Measurements from ENCODE around the gene PSMB5.

The PSMB5 gene

DNA sequence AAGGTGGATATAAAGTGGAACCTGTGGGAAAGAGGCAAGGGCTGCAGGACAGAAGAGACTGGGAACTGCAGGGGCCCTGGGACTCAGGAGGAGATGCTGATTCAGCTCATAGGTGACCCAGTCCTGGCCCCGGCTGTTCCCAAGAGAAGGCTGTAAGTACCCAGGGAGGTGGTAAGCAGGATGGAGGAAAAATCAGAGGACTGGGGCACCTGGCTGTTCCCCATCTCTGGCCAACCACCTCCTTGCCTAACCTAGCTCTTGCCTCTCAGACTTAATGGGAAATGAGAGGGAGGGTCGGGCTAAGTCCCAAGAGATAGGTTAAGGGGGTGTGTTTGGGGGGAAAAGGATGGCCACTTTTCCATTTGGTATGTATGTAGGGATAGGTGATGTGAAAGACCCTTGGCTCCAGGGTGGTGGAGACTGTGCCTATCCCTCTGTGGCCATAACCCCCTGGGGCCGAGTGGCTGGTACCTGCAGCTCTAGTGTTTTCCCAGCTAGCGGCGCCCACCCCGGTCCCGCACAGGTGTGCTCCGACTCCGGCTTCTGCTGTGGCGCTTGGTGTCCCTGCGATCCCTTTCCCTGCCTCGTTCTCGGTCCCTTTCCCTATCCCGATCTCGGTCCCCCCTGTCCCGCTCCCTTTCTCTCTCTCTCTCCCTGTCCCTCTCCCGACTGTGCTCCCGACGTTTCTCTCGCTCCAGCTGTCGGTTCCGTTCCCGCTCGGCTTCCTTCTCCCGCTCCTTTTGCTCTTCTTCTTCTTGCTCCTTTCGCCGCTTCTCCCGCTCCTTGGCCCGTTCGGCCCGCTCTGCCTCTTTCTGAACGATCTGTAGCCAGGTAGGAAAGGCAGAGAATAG, 24.2 kb upstream of the PSMB5 start:
- no peak for DNase-seq

DNA sequence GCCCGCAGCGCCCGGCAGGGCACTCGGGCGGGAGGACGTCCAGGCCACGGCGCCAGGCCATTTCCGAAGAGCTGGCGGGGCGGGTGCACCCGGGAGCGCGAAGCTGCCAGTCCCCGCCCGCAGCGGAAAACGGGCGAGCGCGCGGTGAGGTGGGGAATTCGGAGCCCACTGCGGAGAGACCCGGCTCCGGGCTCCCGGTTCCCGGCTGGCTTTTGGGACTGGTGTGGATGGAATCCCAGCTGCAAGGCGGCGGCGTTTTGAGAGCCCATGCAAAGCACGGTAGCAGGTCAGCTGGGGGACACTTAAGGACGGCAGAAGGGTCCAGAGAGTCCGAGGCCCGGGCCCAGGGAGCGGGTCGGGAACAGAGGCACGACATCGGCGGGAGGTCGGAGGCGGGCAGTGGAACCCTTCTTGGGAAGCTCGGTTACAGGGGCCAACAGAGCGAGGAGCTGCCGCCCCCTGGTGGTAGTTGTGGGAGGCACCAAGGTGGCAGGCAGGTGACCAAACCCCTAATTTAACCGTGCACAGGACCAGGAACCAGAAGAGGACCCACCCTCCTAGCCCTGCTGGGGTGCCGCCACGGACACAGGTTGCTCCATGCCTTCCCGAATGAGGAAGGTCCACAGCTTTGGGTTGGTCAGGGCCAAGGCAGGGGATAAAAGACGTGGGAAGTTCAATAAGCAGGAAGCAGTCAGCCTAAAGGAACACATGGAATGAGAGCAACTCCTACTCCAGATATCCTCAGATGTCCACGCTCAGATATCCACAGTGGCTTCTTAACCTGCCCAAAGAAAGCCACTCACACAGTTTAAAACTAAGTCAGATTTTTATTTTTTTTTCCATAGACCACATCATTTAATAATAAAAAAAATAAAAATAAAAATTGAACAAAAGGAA, 23.3 kb upstream of the PSMB5 start:
- peak; percentile 81 for DNase-seq

DNA sequence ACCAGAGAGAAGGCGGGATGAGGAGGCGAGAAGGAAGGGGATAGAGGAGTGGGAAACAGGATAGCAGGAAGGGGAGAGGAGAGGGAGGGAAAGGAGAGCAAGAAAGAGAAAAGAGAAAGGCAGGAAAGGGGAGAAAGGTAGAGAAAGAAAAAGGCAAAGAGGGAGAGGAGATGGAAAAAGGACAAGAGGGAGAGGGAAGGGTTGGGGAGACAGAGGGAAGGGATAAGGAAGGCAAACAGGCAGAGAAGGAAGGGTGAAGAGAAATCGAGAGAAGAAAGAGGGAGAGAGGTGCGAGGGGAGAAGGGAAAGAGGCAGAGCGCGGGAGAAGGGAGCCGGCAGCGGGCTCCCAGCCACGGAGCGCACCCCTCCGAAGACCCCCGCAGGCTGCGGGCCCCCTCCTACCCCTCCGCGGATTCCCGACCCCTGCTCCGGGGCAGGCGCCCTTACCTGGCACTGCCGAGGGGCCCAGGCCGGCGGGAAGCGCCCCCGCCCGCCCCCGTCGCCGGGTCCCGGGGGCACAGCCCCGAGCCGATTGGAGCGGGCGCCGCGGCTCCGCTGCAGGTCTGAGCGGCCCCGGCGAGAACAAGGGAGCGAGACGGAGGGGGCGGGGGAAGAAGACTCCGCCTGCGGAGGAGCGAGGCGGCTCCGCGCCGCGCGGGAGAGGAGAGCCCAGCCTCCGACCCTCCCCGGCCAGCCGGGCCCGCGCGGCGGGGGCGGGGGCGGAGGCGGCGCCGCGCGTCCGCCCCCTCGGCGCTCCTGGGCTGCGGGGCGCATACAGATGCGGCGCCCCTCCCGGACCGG, 22.5 kb upstream of the PSMB5 start, which contains the start of gene CDH24:
TSS of gene CDH24 (minus strand) at position 565 of the 801 bp plus-strand sequence. CDS start 1,787 bp downstream, outside the sequence.
- DNase-seq = peak; percentile 57

DNA sequence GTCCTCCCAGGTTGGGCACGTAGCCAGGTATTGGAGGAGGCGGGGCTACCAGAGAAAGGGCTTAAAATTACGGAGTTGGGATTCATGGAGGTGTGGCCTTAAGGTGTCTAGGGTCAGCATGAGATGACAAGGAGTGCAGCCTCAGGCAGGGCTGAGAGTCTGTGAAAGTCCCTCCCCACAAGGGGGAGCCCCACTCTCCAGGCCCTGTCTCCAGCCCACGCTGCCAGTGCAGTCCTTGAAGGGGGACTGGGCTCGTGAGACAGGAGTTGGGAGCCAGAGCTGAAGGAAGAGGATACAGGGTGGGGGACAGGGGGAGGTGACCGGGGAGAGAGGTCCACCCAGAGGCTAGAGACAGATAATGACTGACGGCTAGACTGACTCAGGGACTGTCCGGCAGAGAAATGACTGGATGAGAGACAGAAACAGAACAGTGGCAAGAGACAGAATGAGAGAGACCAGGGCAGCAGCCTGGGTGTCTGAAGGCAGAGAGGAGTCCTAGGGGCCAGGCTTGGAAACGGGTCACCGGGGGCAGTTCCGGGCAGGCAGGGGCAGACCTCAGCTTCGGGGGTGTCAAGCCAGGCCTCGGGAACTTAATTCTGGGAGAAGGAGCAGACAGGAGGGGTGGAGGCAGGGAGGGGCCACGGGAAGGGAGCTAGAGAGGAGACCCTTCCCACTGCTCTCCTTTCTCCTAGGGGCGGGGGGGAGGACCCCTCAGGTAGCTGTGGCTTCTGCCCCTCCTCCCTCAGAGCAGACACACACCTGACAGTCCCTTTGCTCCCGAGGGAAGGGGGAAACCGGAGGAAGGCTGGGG, 21.6 kb upstream of the PSMB5 start:
- DNase-seq = peak; percentile 77

DNA sequence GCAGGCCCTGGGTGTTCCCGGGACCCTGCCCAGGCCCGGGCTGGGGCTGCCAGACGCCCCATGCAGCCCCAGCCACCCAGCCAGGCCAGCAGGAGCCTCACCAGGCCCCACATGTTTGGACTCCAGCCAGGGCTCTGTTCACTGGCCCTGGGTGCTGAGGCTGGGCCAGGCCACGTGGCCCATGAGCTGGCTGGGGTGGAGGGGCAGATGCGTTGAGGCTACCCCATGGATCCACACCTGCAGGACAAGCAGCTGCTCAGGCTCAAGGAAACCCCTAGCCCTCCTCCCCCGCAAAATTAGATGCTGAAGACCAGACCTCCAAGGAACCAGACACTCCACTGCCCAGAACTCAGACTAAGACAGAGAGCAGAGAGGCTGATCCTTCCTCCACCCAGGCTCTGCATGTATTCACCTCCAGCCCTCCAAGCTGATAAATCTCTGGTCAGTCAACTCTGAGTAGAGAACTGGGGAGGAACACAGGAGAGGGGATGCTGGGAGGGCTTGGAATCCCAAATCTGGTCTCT, 21.0 kb upstream of the PSMB5 start:
- no peak for DNase-seq

DNA sequence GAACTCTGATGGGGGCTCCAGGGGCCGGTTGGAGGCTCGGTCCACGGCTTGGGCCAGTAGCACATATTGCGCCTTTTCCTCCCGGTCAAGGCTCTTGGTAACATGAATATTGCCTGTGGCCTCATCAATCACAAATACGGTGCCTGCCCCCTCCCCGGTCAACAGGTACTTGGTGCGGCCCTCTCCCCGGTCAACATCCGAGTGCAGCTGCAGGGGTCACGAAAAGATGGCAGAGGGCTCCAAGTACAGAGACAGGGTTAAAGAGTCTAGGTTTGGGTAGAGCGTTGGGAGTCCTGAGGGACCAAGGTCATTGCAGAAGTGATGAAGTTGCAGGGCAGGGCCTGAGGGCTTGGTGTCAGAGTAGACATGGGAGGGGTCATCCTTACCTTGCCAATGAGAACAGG, 20.4 kb upstream of the PSMB5 start:
- no peak for DNase-seq

DNA sequence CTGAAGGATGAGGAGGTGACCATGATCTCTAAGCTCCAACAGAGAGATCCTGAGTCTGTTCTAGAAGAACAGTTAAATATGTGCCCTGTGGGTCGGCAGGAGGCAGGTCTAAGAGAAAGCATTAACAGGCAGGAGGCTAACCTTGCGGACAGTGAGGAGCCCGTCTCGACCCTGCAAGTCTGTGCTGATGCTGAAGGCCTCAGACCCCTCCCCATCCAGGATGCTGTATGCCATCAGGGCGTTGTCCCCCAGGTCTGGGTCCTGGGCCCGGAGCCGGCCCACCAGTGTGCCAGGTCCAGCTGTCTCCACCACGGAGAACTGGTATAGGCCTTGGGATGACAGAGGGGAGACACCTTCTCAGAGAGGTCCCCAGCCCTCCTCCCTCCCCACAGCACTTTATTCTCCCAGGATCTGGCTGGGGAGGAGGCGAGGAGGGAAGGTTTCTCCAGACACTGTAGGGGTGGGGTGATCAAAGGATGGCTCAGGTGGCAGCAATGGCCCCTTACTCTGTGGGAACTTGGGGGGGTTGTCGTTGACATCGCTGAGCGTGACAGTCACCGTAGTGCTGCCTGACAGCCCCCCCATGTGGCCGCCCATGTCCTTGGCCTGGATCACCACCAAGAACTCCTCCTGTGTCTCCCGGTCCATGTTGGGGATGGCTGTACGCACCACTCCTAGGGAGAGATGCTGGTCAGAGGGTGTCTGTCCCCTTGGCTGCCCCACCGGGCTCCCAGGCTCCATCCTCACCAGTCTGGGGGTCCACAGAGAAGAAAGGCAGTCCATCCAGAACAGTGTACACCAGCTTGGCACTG, 19.5 kb upstream of the PSMB5 start:
- peak; percentile 17 for DNase-seq

DNA sequence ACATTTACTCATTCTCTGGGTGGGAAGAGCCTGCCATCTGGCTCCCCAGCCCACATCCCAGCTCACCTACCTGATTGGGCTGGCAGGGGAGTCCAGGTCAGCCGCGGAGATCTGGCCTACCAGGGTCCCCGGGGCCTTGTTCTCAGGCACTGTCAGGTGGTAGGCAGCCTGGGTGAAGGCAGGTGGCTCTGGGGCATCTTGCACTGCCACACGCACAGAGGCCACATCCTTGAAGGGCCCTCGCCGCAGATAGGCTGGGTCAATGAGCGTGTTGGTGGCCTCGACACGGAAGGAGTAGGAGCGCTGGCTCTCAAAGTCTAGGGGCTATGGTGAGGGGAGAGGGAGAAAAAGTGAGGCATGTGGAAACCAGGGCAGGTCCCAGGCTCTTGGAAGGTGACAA, 18.7 kb upstream of the PSMB5 start:
- DNase-seq = no peak

DNA sequence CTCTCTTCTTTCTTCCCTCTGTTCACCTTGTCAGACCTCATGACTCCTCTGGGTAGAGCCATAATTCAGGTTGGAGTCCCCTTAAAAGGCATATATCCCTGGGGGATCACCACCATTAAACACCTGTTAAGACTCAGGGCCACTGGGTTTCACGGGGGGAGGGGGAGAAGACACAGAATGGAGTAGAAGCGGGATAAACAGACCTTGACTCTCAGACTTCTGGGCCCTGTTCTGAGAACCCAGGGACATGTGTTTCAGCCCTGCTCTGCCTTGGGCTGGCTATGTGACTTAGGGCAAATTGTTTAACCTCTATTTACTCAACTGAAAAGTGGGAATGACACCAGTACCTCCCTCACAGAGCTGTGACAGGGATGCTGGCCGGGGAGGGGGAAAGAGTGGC, 18.0 kb upstream of the PSMB5 start:
- DNase-seq = no peak

DNA sequence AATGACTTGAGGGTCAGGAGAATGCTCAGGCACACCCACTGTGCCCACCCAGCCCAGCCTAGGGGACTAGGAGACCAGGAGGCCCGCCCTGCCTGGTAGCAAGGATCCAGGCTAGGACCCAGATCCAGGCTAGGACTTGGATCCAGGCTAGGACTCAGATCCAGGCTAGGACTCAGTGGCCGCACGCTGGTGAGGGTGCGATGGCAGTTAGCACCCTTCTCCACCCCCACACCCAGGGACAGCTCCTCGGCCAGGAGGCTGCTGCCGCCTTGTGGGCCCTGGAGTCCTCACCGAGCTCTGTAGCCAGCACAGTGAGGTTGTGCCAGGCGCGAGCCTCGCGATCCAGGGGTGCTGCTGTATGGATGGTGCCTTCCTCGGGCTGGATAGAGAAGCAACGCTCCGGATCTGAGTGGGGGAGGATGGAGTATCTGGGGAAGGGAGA, 17.5 kb upstream of the PSMB5 start:
- no peak for DNase-seq

DNA sequence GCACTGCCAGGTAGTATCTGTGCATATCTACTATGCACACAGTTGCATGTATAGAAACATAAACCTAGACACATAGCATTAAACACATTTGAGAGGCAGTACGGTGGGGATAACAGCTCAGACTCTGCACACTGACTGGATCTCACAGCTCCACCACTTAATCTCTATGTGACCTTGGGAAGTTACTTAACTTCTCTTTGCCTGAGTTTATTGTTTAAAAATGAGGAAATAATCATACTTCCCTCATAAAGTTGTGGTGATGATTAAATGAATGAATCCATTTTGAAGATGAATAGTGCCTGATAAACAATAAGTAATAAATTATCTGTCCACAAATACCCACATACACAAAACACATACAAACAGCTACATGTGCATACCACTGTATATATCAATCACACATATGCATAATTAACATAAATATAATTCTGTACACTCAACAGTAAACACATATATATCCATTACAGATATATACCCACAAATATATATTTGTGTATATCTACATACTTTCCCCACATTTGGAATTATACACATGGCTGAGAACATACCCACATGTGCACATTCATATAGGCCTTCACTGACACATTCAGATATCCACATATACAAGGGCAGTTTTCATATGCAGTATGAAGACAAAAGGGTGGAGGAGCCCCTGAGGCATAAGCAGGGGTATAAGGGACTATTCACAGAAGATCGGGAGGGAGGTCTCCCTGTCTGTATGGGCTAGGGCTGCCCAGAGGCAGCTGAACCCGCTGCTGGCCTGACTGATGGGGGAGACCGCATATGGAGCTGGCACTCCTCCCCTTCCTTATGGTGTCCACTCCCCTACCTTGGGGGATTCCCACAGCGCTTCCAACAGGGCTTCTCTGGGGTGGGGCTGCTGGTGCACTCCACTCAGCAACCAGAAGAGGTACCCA, 16.7 kb upstream of the PSMB5 start:
- DNase-seq = no peak

DNA sequence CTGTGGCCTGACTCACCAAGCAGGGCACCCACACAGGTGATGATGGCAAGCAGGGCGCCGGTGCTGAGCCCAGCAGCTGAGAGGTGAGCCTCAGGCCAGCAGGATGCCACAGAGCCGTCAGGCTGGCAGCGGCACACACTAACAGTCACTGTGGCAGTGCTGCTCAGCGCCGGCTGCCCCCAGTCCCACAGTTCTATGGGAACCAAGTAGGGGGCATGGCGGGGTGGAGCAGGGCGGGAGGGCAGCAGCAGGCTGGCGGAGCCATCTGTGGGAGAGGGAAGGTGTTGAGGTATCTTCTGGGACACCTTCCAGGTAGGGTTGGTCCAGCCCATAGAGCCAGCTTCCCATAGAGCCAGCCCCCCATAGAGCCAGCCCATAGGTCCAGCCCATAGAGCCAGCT, 14.3 kb upstream of the PSMB5 start:
- no peak for DNase-seq

DNA sequence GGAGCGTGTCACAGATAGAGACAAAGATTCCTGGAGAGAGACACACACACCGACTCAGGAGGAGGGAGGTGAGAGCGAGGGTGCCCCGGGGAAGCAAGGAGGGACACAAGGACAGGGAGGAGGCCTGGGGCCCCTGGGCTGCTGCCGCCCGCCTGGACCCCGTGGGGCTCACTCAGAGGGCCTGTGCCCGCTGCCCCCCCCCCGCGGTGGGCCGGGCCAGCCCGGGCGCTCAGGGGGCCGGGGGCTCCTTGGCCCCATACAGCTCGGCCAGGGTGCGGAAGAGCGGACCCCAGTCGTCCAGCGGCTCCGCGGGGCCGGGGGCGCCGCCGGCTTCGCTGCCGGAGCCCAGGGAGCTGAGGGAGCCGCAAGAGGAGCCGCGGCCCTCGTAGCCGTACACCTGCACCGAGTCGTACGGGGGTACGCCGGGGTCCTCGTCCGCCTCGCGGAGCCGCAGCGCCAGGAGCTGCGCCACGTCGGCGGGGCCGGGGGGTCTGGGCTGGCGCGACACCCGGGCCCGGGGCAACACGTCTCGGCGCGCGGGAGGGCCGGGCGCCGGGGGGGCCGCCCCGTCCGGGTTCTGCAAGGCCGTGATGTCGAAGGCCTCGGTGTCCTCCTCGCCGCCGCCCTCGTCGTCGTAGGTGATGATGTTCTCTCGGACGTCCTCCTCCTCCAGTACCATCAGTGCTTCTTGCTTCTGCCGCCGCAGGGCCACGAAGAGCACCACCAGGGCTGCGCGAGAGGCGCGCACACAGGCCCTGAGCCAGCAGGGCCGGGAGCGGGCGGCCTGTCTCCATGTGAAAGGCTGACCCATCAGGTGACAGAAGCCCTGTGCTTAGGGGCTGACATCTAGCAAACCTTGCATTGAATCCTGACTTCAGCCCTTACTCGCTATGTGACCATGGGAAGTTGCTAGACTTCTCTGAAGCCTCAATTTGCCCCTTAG, 13.3 kb upstream of the PSMB5 start:
- no peak for DNase-seq

DNA sequence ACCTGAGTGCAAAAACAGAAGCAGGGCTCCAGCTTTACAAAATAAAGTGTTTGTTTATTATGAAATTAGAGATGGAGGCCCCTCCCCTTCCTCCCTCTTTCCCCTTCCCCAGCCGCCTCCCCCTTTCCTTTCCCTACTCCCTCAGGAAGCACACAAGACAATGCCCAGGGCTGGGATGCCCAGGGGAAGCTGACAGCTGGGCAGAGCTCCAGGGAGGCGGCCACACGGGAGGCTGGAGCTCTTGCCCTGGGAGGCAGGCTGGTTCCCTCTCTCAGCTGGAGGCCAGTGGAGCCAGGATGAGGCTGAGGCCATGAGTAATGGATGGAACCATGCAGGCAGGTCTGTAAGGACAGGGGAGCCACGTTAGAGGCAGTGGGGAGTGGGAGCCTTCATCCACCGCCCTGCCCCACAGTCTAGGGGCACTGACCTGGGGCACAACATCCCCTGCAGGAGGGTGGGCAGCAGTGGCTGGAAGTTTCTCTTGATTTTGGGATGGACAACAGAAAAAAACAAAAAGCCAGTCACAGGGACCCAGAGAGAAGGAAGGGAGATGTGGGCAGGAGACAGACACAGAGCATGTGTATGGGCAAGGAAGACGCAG, 12.4 kb upstream of the PSMB5 start:
- no peak for DNase-seq

DNA sequence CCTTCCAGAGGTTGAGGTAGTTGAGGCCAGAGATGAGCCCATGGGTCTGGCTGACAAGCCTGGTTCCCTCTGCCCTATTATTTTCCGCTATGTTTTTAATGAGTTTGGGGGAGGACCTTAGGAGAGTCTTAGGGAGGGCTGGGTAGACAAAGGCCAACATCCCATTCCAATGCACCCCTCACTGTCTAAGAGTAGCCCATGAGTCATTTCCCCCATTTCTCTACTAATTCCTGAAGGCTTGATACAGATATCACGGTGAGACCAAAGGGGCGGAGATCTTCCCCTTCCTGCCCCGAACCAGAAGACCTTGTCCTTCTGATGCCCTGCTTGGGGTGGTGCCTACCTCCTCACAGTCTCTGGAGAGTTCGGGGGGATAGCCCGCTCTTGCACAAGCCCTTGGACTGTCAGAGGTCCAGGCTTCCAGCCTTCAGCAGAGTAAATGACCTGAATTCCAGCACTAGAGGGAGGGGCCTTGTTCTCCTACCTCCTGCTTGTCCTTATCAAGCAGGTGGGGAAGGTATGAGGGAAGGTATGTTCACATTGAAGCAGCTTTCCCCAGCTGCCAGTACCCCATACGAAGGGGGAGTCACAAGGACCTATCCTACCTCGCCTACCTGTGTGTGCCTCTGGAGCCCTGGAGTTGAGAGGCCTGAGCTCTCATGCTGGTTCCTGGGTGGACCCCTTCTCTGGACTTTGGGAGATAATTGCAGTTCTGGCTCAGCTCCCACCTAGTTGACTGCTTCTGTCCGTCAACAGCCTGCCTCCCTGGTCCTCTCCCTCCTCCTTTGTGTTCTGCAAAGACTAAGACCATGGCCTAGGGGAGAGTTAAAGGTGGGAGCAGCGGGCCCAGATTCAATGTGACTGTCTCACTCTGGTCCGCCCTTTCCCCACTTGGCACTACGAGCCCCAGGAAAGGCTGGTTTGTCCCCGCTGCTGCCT, 11.0 kb upstream of the PSMB5 start:
- no peak for DNase-seq

DNA sequence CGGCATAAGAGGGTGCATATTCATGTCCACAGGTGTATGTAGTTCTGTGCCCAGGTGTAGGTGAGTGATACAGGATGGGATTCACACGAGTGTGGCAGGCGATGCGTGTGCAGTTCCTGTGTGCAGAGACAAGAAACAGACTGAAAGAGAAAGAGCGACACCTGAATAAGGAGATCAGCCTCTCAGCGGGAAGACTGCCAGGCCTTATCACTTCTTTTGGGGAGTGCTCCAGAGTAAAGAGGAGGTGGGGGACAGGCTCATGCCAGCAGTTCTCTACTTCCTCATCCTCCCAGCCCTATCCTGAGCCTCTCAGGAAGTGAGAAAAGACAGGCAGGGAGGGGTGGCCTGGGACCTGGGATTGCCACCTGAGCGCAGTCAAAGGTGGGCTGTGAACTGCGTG, 10.1 kb upstream of the PSMB5 start:
- DNase-seq = no peak

DNA sequence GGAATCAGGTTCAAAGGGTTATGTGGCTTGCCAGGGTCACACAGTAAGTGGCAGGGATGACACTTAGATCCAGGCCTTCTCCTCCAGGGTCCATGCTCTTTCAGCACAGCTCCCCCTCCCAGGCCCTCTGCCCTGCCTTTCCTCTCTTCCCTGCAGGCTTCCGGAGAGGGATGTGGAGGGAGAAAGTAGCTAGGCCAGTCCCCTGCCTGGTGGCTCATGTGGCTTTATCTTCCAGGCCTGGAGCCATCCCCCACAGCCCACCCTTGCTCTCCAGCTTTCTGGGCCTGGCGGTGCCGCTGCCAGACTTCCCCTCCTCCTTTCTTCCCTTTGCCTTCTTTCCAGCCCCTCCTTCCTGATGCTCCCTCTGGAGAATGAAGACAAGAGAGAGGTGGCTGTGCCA, 9.1 kb upstream of the PSMB5 start:
- no peak for DNase-seq

Data from suppressor macrophage treated with lipopolysaccharide for 4 hours (primary cell).